Measurements from ENCODE around the gene DRC1.

The DRC1 gene

DNA sequence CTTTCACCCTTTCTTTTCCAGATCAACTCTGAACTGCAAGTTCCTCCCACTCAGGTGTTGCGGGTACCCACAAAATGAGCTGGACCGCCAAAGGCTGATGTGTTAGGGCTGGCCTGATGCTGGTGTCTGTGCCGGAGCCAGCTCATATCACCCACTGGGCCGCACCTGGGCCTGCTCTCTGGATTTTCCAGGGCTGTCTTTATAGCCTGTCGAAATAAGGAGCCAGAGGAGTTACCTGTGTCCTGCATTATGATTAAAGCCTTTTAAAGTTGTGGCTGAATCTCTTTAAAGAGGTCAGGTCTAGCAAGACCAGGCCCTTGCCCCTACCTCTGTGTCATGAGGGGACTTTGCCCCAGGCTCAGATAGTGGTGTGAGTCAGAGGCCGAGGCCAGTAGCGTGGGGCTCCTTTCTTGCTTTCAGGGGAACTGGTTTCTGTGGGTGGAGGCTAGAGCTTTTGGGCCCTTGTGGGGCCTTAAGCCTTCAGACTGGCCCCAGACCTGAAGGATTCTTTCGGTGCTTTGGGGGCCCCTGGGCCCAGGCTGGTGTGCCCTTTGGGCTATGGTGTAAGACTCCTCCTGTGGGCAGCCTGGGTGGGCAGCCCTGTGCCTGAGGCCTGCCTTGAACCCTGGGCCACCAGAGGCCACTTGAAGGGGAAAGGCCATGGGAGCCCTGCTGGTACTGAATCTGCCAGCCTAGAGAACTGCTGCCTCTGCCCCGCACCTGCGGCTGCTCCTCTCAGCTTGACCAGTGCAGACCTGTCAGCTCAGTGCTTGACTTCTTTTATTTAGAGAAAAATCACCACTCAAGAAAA, 54.9 kb downstream of the DRC1 start:
- POLR2A ChIA-PET = no interaction called here
- CTCF ChIA-PET = interaction anchor here (0.9 to 1.4 kb wide), 3 partner anchors 11 to 291 kb away, joined by 3 to 4 read pairs (median 3); no protein-coding TSS in a partner anchor

DNA sequence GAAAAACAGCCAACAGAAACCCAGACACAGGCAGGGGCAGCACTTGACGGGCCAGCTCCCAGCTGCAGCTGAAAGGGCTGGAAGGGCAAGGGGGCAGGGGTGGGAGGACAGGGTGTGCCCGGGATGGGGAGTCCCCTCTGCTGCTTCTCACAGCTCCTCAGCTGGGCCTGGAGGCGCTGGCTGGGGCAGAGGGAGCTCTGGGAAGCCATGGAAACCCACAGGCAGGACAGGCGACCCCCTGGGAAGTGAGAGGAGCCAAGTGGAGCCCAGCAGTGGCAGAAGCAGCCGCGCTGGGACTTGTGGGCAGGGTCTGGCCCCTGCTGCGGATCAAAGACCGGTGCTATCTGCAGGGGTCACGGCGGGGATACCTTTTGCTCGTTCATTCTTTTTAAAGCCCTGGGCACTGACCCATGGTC, 55.5 kb downstream of the DRC1 start:
- no peak overlapping the region for H3K4me3 ChIP-seq (ENCODE audit: low read depth, low read length)
- DNase-seq (ENCODE audit: low read depth, low spot score) = no peak
- ChIA-PET POLR2A (interaction anchor here (0.6 kb wide), 1 partner anchor 112 kb away, joined by 3 read pairs; the partner anchor contains the start of gene SELENOI), CTCF (interaction anchor here (0.9 to 1.4 kb wide), 2 partner anchors 10 to 291 kb away, joined by 3 to 4 read pairs; no protein-coding TSS in a partner anchor)
- TF ChIP-seq, protein P1, sequence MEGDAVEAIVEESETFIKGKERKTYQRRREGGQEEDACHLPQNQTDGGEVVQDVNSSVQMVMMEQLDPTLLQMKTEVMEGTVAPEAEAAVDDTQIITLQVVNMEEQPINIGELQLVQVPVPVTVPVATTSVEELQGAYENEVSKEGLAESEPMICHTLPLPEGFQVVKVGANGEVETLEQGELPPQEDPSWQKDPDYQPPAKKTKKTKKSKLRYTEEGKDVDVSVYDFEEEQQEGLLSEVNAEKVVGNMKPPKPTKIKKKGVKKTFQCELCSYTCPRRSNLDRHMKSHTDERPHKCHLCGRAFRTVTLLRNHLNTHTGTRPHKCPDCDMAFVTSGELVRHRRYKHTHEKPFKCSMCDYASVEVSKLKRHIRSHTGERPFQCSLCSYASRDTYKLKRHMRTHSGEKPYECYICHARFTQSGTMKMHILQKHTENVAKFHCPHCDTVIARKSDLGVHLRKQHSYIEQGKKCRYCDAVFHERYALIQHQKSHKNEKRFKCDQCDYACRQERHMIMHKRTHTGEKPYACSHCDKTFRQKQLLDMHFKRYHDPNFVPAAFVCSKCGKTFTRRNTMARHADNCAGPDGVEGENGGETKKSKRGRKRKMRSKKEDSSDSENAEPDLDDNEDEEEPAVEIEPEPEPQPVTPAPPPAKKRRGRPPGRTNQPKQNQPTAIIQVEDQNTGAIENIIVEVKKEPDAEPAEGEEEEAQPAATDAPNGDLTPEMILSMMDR (IDR thresholded peaks at IDR 0.05; ENCODE audit: insufficient read depth, low read length, missing control alignments) = no peak

More for the DNA sequence above, 54.9 kb downstream of the DRC1 start:
- TF ChIP-seq, protein P1 (IDR thresholded peaks at IDR 0.05; ENCODE audit: insufficient read depth, low read length, missing control alignments) = no peak
- H3K4me3 ChIP-seq (ENCODE audit: low read depth, low read length) = no peak overlapping the region
- no peak for DNase-seq (ENCODE audit: low read depth, low spot score)

DNA sequence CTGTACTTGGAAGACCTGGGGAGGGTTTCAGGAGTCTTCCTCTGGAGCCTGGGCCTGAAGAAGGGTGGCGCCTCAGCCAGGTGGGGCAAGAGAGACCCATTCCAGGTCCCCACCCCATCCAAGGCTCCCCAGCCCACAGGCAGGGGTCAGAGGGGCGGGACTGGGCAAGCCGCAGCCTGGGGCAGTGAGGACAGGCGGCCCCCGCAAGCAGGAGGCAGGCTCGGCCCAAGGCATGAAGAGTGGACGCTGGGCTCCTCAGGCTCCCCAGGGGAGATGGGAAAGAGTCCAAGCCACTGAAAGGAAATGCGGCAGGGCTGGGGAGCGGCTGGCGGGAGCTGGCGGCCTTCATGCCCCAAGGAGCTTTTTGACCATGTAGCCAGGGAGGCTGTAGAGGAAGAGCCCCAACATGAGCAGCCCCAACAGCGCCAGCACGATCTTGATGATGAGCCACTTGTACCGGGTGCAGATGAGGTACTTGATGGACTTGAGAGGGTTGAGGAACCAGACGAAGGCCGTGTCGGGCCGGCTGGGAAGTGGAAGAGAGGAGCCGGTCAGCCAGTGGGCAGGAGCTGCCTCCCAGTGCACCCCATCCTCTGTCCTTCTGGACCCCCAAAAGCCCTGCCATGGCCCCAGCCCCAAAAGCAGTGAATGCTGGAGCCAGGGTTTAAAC, 56.1 kb downstream of the DRC1 start:
- DNase-seq (ENCODE audit: low read depth, low spot score) = no peak
- CTCF ChIA-PET = interaction anchor here (0.9 to 1.4 kb wide), 2 partner anchors 10 to 290 kb away, joined by 3 to 4 read pairs; no protein-coding TSS in a partner anchor
- POLR2A ChIA-PET = interaction anchor here (0.6 kb wide), 1 partner anchor 112 kb away, joined by 3 read pairs; the partner anchor contains the start of gene SELENOI

DNA sequence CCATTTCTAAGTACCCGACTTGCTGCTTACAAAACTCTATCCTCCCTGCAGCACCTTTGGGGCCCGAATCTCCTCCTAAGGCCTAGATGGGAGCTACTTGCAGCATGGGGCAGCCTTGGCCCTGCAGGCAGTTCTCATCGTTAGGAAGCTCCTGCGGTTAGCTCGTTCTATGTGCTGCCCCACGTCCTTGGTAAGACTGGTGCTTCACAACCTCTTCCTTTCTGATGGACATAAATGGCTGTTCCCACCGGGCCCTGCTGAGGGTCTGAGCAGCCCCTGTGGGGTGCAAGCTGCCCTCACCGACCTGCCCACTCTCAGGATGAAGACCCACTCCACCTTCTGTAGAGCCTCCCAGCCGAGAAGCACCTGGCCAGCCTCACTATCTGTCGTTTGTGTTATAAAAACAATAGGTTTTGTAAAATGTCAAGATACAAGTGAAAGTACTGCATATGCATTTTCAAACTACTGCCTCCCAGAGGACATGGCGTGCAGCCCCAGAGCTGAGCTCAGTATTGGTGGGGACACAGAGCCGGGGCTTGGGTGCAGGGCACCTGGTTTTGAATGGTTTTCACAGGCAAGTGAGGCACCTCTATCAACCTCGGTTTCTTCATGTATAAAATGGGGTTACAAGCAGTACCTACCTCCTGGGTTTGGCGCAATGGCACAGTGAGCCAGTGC, 56.8 kb downstream of the DRC1 start:
- TF ChIP-seq, protein P1 (IDR thresholded peaks at IDR 0.05; ENCODE audit: insufficient read depth, low read length, missing control alignments) = no peak
- CTCF ChIA-PET = interaction anchor here (1.1 to 1.6 kb wide), 3 partner anchors 9 to 123 kb away, joined by 3 to 5 read pairs (median 4); no protein-coding TSS in a partner anchor
- no peak overlapping the region for H3K4me3 ChIP-seq (ENCODE audit: low read depth, low read length)
- POLR2A ChIA-PET = no interaction called here
- DNase-seq (ENCODE audit: low read depth, low spot score) = no peak

More for the DNA sequence above, 56.1 kb downstream of the DRC1 start:
- H3K4me3 ChIP-seq (ENCODE audit: low read depth, low read length) = no peak overlapping the region
- TF ChIP-seq, protein P1 (IDR thresholded peaks at IDR 0.05; ENCODE audit: insufficient read depth, low read length, missing control alignments) = no peak

DNA sequence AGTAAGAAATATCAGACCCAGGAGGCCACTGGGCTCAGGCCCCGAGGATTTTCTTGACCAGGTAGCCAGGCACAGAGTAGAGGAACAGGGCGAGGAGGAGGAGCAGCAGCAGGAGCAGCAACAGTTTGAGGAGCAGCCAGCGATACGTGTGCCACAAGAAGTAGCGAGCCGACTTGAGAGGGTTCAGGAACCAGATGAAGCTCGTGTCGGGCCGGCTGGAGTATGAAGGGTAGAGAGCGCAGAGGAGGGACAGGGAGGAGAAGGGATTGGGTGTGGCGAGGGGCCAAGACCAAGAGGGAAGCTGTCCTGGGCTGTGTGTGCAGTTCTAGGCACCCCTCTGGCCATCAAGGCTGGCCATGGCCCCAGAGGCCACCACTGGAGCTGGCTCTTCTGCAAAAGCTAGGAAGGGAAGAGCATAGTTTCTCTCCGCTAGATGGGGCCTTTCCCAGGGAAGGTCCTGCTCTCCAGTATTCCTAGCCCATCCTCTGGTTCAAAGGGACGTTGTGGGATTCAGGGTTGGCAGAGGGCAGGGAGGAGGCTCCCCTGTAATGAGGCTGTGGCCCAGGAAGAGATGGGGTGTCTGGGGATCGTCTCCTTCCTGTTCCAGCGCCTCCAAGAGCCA, 58.4 kb downstream of the DRC1 start:
- TF ChIP-seq, protein P1 (IDR thresholded peaks at IDR 0.05; ENCODE audit: insufficient read depth, low read length, missing control alignments) = peak; percentile 2
- CTCF ChIA-PET = interaction anchor here (1.0 to 1.9 kb wide), 5 partner anchors 9 to 121 kb away, joined by 3 to 9 read pairs (median 4); no protein-coding TSS in a partner anchor
- POLR2A ChIA-PET = no interaction called here
- no peak for DNase-seq (ENCODE audit: low read depth, low spot score)
- no peak overlapping the region for H3K4me3 ChIP-seq (ENCODE audit: low read depth, low read length)

All from AG04449 (cell line).